Coronary artery (tissue), 2 donors: ENCODE measurements around the gene POLR3B.
A peak's percentile ranks its signal among the peaks of the same experiment; 100 is the strongest.

Source experiments
- DNase-seq: peaks from one replicate; pipeline ENCODE4 v3.0.0-alpha.2; 2017; ENCODE audit warnings: low spot score
- H3K27ac ChIP-seq, 2 donors: fragments of 200-600 bp; sonication (generic); one replicate each; pipeline ENCODE4 v1.5.1; 2016 to 2019
- H3K4me3 ChIP-seq: fragments of 200-600 bp; sonication (generic); 2 replicates; pipeline ENCODE4 v1.5.1; 2016; ENCODE audit warnings: mild to moderate bottlenecking, moderate library complexity
- TF ChIP-seq, protein P1 (sequence below): fragments of 200-600 bp; sonication (generic); IDR thresholded peaks from one replicate; pipeline ENCODE4 v1.5.1; 2019; ENCODE audit warnings: antibody characterized with exemption

POLR3B gene

DNA sequence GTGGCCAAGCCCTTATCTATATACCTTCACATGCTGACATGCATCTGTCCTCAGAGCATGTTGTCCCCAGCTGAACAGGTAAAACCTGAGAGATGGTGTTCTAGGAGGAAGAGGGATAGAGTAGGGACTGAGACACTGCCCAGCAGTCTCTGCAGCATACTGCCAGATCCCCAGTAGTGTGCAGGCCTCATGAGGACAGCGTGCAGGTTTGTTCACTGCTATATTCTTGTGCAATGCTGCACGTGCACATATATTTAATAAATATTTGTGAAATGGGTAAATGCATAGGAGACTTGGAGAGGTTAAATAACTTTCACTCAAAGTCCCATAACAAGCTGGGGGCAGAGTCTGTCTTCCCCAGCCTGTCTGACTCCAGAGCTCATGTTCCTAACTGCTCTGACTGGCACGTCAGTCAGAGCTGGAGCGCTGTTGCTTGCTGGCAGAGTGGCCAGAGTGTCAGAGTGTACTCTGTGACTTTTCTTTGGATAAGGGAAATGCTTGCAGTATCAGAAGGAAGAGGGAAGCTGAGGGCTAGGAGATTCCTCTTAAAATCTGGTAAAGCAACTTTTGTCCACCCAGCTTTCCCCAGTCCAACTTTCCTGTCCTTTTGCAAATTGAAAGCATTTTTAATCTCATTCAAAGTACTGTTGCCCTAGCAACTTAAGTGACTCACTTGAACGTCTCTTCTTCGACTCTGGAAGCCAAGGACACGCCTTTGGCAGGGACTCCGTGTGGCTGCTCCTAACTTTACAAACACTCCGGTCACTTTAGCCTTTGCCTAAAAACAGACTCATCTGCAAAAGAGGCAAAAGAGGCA is 14.9 kb upstream of the POLR3B start:
- peak; percentile 80 for DNase-seq
- H3K4me3 ChIP-seq: peak overlapping the region; percentile 52
- TF ChIP-seq, protein P1, sequence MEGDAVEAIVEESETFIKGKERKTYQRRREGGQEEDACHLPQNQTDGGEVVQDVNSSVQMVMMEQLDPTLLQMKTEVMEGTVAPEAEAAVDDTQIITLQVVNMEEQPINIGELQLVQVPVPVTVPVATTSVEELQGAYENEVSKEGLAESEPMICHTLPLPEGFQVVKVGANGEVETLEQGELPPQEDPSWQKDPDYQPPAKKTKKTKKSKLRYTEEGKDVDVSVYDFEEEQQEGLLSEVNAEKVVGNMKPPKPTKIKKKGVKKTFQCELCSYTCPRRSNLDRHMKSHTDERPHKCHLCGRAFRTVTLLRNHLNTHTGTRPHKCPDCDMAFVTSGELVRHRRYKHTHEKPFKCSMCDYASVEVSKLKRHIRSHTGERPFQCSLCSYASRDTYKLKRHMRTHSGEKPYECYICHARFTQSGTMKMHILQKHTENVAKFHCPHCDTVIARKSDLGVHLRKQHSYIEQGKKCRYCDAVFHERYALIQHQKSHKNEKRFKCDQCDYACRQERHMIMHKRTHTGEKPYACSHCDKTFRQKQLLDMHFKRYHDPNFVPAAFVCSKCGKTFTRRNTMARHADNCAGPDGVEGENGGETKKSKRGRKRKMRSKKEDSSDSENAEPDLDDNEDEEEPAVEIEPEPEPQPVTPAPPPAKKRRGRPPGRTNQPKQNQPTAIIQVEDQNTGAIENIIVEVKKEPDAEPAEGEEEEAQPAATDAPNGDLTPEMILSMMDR: no peak
- peak overlapping the region; percentile 32 to 74 for H3K27ac ChIP-seq

DNA sequence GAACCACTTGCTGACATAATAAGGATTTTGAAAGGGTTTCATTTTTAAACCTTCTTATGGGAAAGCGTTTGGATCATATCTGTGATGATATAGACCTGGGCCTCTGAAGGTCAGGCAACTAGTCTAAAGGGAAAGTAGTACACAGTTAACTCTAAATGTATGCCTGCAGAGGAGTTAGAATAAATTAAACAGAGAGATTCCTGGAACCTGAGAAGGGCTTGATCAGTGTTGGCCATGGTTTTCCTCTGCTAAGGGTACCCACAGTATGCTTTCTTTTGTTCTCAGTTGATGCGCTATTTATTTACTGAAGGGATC is 14.4 kb upstream of the POLR3B start:
- no peak for DNase-seq
- Histone ChIP-seq H3K4me3 (peak overlapping the region; percentile 52), H3K27ac (peak overlapping the region; percentile 32 to 74)
- TF ChIP-seq, protein P1: no peak

DNA sequence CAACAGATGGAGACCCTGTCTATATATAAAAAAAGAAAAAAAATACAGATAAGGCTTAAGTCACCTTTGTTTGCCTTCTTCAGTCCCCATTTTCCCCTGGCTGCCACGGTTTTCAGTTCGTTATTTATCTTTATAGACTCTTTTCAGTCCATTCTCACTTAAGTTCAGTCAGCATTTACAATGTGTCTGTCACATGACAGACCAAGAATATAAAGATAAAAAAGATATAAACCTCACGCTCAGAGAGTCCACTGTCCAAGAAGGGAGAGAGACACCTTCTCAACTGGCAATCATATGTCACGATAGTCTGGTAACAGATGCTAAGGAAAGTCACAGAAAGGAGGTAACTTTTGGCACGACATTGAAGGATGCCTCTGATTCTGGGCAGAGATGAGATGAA is 13.4 kb upstream of the POLR3B start:
- no peak for DNase-seq
- TF ChIP-seq, protein P1: no peak
- H3K27ac ChIP-seq: peak overlapping the region in 1 of 2 donors; percentile 74
- no peak overlapping the region for H3K4me3 ChIP-seq

DNA sequence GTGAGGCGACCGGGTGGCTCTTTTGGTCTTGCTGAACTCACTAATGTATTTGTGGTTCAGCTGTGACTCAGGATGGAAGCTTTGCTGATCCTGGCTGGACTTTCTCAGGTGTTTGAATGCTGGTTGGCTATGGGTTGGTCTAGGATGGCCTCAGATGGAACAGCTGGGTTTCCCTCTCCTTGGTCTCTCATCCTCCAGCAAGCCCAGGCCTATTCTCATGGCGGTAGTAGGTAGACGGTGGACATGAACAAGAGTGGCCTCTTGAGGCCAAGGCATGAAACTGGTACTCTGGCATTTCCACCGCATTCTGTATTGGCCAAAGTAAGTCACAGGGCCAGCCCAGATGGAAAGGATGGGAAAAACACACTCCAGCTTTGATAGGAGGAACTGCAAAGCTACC is 11.8 kb upstream of the POLR3B start:
- DNase-seq: no peak
- TF ChIP-seq, protein P1: no peak
- H3K27ac ChIP-seq: no peak overlapping the region
- H3K4me3 ChIP-seq: no peak overlapping the region

DNA sequence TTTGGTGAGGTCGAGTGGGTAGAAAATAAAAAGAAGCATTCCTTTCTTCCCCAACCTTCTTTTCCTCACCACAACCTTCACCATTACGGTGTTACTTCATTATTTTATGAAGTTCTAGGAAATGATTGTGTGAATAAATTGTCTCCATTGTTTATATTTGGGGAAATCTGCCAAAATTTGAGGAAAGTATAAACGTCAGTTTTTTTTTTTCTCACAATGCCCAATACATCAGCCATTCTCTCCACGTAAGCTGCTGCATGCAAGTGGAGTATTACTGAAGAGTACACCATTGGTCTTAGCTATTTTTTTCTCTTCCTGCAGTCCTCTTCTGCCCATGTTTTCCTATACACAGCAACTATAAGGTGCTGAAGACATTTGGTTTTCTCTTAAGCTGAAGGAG is 9.1 kb upstream of the POLR3B start:
- no peak overlapping the region for H3K27ac ChIP-seq
- no peak for DNase-seq
- no peak overlapping the region for H3K4me3 ChIP-seq
- TF ChIP-seq, protein P1: no peak

DNA sequence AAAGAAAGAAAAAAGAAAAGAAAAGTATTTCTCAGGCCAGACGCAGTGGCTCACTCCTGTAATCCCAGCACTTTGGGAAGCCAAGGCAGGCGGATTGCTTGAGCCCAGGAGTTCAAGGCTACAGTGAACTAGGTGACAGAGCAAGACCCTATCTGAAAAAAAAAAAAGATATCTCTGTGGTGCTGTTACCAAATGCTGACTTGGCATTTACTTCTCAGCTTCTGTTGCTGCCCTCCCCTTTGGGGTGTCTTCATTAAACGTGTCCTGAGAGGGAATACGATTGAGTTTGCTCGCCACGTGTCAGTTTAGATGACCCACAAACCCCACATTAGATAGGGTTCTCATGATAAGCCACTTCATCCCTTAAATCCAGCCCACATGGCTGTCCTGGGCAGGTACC is 4.4 kb upstream of the POLR3B start:
- TF ChIP-seq, protein P1: no peak
- Histone ChIP-seq H3K4me3 (no peak overlapping the region), H3K27ac (no peak overlapping the region)
- no peak for DNase-seq
